ENCODE data around the gene LTBP1.

The LTBP1 gene

GRCh38 chr2:33432871-33433270, 486.1 kb downstream of the LTBP1 start:
- CTCF ChIA-PET: interaction anchor here (1.0 to 2.5 kb wide), 6 partner anchors 9 to 150 kb away, joined by 3 to 11 read pairs (median 4); no protein-coding TSS in a partner anchor
- no peak for DNase-seq (ENCODE audit: low read depth, low spot score)
- POLR2A ChIA-PET: no interaction called here
- H3K4me3 ChIP-seq (ENCODE audit: low read depth, low read length): no peak overlapping the region
- TF ChIP-seq, protein P1, sequence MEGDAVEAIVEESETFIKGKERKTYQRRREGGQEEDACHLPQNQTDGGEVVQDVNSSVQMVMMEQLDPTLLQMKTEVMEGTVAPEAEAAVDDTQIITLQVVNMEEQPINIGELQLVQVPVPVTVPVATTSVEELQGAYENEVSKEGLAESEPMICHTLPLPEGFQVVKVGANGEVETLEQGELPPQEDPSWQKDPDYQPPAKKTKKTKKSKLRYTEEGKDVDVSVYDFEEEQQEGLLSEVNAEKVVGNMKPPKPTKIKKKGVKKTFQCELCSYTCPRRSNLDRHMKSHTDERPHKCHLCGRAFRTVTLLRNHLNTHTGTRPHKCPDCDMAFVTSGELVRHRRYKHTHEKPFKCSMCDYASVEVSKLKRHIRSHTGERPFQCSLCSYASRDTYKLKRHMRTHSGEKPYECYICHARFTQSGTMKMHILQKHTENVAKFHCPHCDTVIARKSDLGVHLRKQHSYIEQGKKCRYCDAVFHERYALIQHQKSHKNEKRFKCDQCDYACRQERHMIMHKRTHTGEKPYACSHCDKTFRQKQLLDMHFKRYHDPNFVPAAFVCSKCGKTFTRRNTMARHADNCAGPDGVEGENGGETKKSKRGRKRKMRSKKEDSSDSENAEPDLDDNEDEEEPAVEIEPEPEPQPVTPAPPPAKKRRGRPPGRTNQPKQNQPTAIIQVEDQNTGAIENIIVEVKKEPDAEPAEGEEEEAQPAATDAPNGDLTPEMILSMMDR (IDR thresholded peaks at IDR 0.05; ENCODE audit: insufficient read depth, low read length, missing control alignments): no peak

DNA sequence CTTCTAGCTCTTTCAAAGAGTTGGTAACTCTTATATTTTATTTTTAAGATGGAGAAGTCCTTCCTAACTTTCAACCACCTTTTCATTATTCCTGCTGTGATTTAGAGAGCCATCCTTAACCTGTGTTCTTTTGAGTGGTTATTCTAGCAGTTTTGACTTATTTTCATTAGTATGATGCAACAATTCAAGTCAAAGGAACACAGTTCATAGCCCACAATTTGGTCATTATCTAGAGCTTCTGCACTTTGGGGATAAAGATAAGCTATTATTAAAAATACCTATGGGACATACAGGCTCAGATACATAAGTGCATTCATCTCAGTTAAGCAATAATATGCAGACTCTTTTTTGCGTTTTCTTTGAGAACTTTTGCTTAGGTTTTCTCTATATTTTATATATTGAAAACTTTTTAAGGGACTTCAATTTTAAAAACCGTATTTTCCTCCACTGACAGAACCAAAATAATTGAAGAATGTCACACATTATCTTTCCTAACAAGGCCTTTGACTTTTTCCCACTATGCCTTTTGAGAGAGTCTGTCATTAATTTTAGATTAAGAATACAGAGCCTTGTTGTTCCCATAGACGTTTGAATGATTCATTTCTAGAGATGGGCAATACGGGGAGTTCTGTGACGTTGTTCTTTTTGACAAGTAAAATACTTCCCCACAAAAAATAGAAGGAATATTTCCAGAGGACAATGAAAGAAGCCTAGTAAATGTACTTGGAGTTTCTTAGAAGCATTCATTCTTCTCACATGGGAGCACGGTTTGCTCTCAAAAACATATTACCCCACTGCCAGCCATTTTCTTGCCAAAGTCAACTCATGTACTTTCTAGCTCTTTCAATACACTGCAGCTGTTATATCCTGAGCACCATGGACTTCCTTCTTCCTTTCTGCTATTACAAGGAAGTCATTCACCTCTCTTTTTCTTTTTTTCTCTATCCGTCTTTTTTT, 486.8 kb downstream of the LTBP1 start:
- no peak for DNase-seq (ENCODE audit: low read depth, low spot score)
- ChIA-PET POLR2A (no interaction called here), CTCF (interaction anchor here (1.0 to 2.5 kb wide), 5 partner anchors 8 to 149 kb away, joined by 3 to 11 read pairs (median 4); no protein-coding TSS in a partner anchor)
- H3K4me3 ChIP-seq (ENCODE audit: low read depth, low read length): no peak overlapping the region
- TF ChIP-seq, protein P1 (IDR thresholded peaks at IDR 0.05; ENCODE audit: insufficient read depth, low read length, missing control alignments): no peak

- CTCF ChIA-PET: interaction anchor here (1.0 to 1.3 kb wide), 4 partner anchors 22 to 403 kb away, joined by 3 to 4 read pairs (median 3); no protein-coding TSS in a partner anchor
- H3K4me3 ChIP-seq (ENCODE audit: low read depth, low read length): no peak overlapping the region
- TF ChIP-seq, protein P1 (IDR thresholded peaks at IDR 0.05; ENCODE audit: insufficient read depth, low read length, missing control alignments): no peak
- POLR2A ChIA-PET: no interaction called here
- no peak for DNase-seq (ENCODE audit: low read depth, low spot score)
These were observed 488.8 kb downstream of the LTBP1 start for GRCh38 chr2:33435518-33435917.

DNA sequence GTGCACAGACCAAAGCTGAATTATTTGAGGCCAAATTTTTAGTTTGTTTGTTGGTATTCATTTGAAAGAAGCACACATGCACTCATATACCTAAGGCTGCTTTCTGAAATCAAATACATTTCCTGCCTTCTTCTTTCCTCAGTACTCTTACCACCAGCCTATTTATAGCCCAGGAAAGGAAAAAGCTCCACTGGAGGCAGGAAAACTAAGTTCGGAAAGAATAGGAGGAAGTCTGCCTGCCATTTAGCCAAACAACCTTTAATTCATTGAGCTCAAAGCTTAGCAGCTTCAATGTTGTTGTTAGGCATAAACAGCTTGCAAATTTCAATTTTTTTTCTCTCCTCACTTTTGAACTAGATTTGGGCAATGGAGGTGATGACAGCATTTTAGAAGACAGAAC, 489.3 kb downstream of the LTBP1 start:
- ChIA-PET CTCF (interaction anchor here (1.0 to 1.1 kb wide), 2 partner anchors 23 to 403 kb away, joined by 3 read pairs; no protein-coding TSS in a partner anchor), POLR2A (no interaction called here)
- TF ChIP-seq, protein P1 (IDR thresholded peaks at IDR 0.05; ENCODE audit: insufficient read depth, low read length, missing control alignments): no peak
- no peak overlapping the region for H3K4me3 ChIP-seq (ENCODE audit: low read depth, low read length)
- DNase-seq (ENCODE audit: low read depth, low spot score): no peak

DNA sequence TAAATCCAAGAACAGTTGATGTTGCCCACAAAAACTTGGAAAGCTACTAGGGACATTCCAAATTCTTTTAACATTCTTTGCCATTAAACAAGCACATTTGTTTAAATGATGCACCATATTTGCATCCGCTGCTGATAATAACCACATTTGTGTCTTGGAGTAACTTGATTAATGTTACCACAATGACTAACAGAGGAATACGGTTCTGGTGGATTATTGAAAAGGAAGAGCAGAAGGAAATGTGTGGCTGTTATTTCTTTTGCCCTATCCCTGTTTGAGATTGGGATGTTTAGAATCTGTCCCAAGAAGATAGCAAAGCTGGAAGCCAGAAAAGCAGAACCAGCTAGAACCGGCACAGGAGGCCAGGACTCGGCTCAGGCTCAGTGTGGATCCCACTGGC, 490.5 kb downstream of the LTBP1 start:
- no peak overlapping the region for H3K4me3 ChIP-seq (ENCODE audit: low read depth, low read length)
- TF ChIP-seq, protein P1 (IDR thresholded peaks at IDR 0.05; ENCODE audit: insufficient read depth, low read length, missing control alignments): no peak
- ChIA-PET CTCF (interaction anchor here (1.2 kb wide), 1 partner anchor 146 kb away, joined by 7 read pairs; no protein-coding TSS in a partner anchor), POLR2A (interaction anchor here (1.0 kb wide), 2 partner anchors 10 to 38 kb away, joined by 5 to 6 read pairs; no protein-coding TSS in a partner anchor)
- DNase-seq (ENCODE audit: low read depth, low spot score): peak; percentile 91

- ChIA-PET CTCF (interaction anchor here (1.2 kb wide), 1 partner anchor 145 kb away, joined by 7 read pairs; no protein-coding TSS in a partner anchor), POLR2A (interaction anchor here (1.0 kb wide), 2 partner anchors 11 to 38 kb away, joined by 5 to 6 read pairs; no protein-coding TSS in a partner anchor)
- TF ChIP-seq, protein P1 (IDR thresholded peaks at IDR 0.05; ENCODE audit: insufficient read depth, low read length, missing control alignments): no peak
- H3K4me3 ChIP-seq (ENCODE audit: low read depth, low read length): no peak overlapping the region
- no peak for DNase-seq (ENCODE audit: low read depth, low spot score)
These were observed 491.1 kb downstream of the LTBP1 start for GRCh38 chr2:33437815-33438214.
